Fibroblast of lung (primary cell): Measurements from ENCODE around the gene MICU1.

Source experiments
- EZH2 ChIP-seq: IDR thresholded peaks from 2 replicates; pipeline ENCODE4 v1.5.1; 2012; ENCODE audit warnings: low read length, control low read depth, mild to moderate bottlenecking; ENCODE audit errors: missing control alignments
- TF ChIP-seq, protein P1 (sequence below), 2 donors: IDR thresholded peaks in 1 of 2; conservative IDR thresholded peaks in 1 of 2; 1 replicate in 1 of 2; 2 replicates in 1 of 2; pipeline ENCODE4 v1.5.1; 2011 to 2012; ENCODE audit warnings: low read length in 2 of 2, control low read depth in 1 of 2, inconsistent platforms in 1 of 2, low read depth in 1 of 2, mild to moderate bottlenecking in 1 of 2

DNA sequence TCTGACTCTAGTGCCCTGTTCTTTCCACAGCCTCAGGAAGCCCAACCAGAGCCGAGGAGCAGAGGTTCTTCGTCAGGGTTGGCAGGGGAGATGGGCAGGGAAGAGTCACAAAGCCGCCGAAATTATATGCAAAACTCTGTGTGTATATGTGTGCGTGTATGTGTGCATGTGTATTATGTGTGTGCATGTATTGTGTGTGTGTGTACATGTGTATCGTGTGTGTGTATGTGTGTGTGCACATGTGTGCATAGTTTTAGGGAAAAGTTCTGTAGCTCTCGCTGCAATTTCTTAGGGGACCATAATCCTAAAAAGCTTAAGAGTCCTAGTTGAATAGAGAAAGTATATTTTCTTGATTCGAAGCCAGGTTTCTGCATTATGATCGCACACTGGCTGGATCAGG is 288.2 kb downstream of the MICU1 start:
- TF ChIP-seq, protein P1, sequence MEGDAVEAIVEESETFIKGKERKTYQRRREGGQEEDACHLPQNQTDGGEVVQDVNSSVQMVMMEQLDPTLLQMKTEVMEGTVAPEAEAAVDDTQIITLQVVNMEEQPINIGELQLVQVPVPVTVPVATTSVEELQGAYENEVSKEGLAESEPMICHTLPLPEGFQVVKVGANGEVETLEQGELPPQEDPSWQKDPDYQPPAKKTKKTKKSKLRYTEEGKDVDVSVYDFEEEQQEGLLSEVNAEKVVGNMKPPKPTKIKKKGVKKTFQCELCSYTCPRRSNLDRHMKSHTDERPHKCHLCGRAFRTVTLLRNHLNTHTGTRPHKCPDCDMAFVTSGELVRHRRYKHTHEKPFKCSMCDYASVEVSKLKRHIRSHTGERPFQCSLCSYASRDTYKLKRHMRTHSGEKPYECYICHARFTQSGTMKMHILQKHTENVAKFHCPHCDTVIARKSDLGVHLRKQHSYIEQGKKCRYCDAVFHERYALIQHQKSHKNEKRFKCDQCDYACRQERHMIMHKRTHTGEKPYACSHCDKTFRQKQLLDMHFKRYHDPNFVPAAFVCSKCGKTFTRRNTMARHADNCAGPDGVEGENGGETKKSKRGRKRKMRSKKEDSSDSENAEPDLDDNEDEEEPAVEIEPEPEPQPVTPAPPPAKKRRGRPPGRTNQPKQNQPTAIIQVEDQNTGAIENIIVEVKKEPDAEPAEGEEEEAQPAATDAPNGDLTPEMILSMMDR (conservative IDR thresholded peaks at IDR 0.05 in 1 of 2, IDR thresholded peaks at IDR 0.05 in 1 of 2; ENCODE audit: low read depth in 1 of 2, low read length in 2 of 2) = no peak
- no peak for TF ChIP-seq EZH2
